Islet precursor cell (in vitro differentiated cells): ENCODE data around the gene TSC1.
"Not testable (repeated sequence)": the region's sequence is repeated elsewhere in the genome, so short reads cannot be mapped to it uniquely, and the experiment has no call there.

Experiments used
- DNase-seq: peaks from one replicate; pipeline ENCODE4 v3.0.0-alpha.2; 2018

TSC1 gene

DNA sequence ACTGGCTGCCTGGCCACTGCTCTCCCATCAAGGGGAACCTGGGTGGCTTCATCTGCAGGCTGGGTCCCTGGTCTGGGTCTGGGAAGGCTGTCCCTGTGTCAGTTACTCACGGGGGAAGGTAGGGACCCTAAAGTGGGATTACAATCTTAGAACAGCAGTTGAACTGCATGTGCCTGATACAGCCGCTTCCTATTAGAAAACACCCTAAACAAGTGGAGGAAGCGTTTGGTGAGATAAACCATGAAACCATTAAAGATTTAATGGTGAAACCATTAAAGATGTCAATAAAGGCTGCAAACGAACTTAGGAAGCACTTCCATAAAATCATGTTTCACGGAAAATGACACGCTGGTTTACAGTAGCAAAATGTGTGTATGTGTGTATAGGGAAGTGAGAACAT is 31.5 kb upstream of the TSC1 start:
- DNase-seq = no peak

DNA sequence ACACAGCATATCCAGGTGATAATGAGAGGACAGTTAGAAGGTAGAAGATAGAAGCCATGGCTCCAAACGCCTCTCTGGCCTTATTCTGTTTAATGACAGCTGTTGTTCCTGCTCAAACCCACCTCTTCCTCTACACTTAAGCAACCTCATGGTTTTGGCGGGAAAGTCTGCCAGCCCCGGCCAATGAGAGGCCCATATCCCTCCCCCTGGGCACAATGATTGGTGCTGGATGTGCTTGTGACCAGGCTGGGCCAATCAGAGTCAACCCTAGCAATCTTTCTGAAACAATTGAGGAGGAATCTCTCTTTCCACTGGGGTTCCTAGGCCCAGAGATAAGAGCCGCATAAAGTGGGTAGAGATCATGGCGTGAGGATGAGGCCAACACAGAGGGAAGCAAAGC is 29.3 kb upstream of the TSC1 start:
- DNase-seq = no peak

DNA sequence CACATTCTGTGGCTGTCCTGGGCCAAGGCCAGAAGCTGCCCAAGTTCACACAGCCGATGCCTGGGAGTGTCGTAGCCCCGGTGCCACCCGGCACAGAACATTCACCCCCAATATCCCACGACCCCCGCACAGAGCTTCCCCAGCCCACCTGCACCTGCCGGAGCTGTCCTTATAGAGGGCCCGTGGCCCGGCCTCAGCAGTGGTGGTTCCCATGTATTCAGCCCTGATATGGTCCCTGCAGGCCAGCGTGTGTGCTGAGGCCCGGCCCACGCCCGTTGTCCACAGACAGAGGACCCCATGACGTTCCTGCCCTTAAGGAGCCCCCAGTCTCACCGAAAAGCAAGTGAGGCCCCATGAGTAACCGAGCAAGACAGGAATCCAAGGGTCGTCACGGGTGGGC is 28.8 kb upstream of the TSC1 start:
- DNase-seq = no peak

DNA sequence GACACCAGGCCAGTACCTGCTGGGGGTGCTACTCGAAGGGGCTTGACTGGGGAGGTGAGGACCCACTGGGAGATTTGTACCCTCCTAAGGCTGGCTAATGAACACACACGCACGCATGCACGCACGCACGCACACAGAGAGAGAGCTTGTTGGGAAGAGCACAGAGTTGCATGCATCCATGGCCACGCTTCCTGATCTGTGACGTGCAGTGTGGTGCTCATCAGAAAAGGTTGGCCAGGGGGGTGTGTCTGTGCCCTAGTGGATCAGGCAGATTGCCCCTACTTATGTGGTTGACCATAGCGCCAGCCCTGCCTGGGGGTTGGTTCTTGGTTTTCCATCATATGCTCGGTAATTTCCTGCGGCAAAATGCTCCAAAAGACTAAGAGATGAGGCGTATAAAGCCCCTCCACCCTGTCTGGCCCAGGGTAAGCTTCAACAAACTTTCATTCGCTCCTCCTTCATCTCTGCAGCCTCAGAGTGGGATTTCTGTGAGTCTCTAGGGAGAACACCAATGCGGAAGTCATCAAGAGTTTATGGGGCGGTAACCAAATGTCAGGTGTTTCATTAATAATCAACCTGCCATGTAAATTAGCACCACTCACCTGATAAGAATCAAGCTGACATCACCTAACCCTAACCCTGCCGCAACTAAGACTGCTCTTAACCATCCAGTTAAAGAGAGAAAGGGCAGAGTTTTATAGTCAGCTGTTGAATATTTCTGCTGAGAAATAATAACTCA is 26.1 kb upstream of the TSC1 start:
- no peak for DNase-seq

DNA sequence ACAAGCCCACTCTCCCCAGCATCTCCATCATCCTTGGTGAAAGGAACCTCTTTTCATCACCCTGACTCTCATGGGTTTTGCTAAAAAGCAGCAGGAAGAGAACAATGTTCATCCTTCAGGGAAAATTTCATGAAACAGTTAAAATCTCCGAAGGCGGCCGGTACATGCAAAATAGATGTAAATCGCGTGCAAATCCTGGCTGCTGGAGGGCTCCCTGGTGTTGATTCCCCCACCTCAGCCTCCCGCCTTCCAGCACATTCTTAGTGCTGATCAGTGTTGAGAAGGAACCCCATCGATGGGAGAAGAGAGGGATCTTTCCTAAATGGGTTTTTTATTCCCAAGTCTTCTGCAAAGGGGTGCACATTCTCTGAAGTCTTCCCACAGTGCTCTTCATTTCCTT is 25.4 kb upstream of the TSC1 start:
- no peak for DNase-seq

DNA sequence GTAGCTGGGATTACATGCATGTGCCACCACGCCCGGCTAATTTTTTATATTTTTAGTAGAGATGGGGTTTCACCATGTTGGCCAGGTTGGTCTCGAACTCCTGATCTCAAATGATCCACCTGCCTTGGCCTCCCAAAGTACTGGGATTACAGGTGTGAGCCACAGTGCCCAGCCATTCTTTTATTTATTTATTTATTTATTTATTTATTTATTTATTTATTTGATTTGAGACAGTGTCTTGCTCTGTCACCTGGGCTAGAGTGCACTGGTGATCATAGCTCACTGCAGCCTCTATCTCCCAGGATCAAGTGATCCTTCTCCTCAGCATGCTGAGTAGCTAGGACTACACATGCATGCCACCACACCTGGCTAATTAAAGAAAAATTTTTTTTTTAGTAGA is 23.5 kb upstream of the TSC1 start:
- not testable (repeated sequence) for DNase-seq

DNA sequence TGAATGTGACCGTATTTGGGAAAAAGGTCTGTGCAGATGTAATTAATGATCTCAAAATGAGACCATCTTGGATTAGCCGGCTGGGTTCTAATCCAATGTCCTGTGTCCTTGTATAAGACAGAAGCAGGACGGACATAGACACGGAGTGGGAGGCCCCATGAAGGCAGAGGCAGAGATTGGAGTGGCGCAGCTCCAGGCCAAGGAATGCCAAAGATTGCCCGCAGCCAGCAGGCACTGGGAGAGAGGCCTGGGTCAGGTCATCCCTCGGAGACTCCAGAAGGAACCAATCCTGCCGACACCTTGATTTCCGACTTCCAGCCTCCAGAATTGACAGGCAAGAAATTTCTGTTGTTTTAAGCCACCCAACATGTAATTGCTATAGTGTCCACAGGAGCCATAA is 21.1 kb upstream of the TSC1 start:
- no peak for DNase-seq

DNA sequence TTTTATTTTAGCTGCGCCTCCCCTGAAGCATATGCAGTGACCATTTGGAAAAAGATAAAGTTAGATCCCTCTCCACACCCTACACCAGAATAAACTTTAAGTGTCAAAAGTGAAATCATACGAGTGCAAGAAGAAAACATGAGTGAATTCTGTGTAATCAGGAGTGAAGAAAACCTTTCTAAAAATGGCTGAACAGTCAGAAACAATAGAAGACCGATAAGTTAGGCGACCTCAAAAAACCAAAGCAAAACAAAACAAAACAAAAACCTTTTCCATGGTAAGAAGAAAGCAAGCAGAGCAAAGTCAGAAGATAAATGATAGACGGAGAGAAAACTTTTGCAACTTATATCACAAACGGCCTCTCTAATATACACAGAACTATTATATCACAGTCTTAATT is 16.6 kb upstream of the TSC1 start:
- no peak for DNase-seq

DNA sequence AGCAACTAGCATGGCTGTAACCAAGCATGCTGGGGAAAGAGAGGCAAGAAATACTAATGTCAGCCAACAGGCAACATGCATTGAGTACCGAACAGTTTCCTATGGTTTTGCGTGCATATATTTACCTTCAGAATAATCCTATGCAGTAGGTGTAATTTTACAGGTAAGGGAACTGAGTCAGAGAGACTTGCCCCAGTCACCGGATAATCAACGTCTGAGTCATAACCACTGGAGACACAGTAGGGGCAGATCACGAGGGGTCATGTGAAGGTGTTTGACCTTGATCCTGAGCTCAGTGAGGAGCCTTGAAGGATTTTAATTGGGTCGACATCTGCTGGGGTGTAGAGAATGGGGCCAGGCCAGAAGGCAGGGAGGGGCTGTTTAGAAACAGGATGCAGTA is 13.4 kb upstream of the TSC1 start:
- no peak for DNase-seq

DNA sequence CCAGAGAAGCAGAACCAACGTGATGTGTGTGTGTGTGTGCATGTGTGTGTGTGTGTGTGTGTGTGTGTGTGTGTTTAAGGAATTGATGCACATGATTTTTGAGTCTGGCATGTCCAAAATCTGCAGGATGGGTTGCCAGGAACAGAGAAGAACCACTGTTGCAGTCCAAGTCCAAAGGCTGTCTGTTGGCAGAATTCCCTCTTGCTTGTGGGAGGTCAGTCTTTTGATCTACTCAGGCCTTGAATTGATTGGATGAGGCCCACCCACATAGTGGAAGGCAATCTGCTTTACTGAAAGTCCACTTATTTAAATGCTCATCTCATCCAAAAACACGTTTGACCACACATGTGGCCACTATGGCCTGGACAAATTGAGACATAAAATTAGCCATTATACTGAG is 11.4 kb upstream of the TSC1 start:
- no peak for DNase-seq

DNA sequence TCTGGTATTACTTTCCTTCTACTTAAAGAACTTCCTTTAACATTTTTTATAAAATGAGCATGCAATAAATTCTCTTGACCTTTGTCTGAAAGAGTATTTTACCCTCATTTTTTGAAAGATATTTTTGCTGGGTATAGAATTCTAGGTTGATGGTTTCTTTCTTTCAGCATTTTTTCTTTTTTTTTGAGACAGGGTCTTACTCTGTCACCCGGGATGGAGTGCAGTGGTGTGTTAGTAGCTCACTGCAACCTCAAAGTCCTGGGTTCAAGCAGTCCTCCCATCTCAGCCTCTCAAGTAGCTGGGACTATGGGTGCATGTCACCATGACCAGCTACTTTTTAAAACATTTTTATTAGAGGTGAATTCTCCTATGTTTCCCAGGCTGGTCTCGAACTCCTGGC is 10.7 kb upstream of the TSC1 start:
- DNase-seq = no peak

DNA sequence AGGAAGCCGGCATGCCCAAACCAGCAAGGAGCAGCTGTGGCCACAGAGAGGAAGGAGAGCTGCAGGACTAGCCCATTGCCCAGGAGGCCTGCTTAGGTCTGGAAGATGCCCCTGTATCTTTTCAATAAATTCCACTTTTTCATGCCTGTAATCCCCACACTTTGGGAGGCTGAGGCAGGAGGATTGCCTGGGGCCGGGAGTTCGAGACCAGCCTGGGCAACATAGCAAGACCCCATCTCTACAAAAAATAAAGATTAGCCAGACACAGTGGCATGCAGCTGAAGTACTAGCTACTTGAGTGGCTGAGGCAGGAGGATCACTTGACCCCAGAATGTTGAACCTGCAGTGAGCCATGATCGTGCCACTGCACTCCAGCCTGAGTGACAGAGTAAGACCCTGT is 5.3 kb upstream of the TSC1 start:
- DNase-seq = no peak

DNA sequence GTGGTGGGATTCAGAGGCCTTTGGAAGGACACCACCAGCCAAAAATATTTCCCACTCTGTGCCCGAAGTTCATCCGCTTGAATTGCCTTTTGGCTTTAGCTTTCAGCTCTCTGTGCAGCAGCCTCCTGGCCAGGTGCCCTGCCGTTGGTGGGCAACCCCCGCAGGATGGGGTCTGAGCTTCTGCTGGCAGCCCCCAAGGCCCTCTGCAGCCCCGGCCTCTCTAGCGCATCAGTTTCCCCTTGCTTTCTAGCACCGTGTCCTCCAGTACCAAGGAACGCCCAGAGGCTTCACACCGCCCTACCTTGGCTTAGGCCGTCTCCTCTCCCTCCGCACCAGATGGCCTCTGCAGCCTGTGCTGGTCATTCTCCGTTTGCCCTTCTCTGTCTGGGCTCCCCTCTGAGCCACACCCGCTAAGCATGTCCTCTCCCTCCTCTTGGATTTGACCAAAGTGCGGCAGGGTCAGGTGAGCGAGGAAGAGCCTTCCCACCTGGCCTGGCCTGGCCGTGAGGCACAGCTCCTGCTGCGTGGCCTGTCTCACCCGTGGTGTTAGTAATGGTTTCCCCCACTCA is 4.2 kb upstream of the TSC1 start:
- DNase-seq = no peak

DNA sequence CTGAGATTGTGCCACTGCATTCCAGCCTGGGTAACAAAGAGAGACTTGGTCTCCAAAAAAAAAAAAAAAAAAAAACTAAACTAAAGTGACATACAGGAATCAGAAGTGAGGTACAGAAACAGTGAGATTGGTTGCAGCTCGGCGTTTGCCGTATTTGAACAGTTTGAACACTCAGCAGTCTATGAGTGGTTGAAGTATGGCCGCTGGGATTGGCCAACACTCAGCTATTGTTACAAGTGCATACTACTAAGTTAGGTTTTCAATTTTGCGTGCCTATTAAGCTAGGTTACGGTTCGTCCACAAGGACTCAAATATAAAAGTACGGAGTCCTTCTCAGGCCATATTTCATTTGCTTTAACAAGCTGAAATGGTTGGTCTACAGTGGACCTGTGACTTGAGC is 3.3 kb upstream of the TSC1 start:
- DNase-seq = no peak

DNA sequence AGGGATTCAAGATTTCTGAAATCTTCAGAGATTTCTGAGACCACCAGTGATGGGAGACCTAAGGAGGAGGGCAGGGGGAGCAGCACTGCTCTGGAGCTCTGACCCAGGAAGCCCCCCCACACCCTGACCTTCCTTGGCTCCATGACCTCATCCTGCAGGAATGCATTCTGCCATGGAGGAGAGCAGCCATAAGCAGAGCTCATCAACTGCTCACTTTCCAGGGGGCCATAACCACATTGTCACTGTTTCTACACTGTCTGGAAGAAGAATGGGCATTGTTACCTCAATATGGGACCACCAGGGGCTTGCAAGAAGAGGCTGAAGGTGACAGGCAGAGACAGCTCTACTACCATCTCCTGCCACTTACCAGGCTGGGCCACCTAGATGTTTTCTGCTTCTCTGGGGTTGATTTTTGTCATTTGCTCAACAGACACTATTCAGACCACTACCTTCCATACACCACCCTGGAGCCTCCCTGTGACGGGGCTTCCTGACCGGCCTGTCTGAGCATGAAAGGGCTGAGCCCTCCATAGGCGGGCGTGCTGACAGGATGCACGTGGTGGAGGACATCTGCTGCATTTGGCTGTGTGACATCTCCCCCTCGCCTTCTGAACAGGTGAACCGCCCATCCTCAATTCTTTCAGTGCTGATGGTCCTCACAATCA is 2.3 kb upstream of the TSC1 start:
- peak; percentile 87 for DNase-seq

DNA sequence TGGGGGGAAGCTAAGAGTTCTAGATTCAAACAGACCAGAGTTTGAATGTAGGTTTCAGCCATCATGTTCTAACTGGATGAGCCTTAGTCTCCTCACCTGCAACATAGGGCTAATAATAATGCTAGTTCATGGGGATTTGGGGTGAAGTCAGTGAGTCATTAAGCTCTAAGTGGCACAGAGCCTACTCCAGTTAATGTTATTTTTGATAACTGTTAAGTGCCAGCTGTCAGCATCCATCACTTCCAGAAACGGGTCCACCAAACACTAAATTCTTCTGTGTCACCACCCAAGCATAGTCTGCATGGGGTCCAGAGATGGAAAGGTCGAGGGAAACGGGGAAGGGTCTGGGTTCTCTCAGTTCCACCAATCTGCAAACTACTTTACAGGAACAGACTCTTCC is 1.8 kb upstream of the TSC1 start:
- DNase-seq = no peak

DNA sequence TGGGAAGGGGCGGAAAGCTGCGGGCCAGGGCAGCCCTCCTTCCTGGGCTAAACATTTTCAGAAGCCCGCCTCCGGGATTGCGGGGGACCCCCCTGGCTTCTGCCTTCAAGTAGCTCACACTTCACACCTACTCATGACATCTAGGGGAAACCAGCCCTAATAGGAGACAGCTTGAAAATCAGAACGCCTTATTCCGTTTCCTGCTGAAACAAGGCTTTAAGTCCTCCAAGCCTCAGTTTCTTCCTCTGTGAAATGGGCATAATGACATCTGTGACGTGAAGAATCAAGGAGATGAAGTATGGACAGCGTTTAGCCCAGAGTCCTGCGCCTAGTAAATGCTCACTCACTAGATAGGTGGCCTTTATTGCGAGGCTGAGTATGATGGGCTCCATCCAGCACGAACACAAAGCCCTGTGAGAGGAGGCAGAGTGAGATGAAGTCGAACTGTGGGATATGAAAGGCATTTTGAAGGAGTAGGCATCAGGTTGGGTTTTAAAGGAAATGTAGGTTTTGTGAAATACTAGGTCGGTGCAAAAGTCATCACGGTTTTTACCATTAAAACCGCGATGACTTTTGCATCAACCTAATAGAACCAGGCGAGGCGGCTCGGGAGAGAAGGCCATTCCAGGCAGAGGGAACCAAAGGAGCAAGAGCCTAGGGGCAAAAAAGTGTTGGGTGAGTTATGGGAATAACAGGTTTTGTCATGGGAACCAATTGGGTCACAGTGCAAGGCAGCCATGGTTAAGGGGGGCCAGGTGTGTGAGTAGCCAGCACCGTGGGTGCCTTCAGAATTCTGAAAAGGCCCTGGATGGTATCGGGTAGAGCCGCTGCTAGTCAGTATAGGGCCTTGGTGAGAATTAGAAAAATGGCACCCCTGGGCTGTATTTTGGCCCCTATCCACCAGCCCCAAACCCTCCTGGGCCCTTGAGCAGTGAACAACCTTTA is 1.0 kb upstream of the TSC1 start:
- DNase-seq = no peak

DNA sequence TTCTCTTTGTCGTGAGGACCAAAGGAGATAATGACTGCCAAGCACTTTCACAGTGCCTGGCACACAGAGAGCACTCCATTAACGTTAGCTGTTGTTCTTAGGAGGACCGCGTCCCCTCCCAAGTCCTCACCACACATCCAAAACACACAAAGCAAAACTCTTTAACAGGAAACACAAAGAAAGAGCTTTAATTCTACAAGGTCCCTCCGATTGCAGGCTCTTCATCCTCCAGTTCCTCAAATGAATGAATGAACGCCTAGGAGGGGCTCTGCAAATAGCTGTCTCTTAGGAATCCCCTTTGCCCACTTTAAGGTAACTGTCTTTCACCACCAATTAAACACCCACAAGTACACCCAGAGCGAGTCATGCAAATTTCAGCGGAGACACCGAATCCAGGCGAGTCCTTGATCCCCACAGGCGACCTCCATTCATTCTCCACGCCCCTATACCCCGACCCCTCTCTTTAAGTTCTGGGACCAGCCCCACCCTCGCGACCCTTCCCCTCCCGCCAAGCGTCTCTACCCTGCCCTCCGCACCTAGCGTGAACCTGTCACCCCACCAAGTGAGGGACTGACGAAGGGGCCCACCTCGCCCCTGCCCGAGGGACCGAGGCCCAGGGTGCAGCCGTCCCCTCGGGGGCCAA is 644 bp downstream of the TSC1 start:
- DNase-seq = no peak

DNA sequence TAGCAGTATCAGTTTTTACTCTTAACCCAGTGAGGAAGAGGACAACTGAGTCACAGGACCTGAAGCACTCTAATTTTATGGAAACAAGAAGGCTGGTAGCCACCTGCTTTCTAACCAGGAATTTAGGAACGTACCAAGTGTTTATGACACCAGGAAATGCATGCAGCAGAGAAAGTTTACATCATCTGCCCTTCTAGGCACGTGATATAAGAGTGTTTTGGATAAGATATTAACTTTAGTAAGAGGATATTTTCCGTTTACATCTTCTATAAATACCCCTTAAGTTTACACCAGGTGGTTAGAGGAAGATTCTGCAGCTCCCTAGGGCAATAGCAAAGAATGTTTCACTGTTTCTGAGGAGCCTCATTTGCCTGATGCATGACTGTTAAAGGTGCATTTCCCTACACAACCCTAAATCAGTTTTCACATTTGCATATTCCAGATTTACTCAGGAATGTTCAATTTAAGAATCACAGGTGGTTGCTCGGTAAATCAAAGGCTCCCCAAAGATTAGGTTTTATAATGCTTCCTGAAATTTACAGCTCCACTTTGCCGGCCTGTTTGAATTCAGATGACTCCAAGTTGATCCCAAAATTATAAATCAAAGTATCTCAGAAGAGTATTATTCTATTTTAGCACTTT is 1.8 kb downstream of the TSC1 start:
- DNase-seq = no peak

DNA sequence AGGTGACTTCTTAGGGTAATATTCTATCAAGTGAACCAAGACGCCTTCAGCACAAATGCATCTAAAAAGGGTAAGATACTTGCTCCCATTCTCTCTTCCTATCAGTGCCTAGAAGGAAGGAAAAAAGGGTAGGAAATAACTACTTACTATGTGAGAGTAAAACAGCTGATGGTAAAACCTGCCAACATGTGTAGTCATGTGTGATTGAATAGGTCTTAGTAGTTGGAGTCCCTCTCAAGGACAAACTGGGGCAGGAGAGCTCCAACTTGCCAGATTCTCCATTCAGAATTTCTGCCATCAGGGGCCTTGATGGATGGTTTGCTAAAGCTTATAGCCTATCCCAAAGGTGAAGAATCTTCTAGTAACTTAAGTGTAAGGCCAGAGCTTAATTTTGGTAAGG is 5.2 kb downstream of the TSC1 start:
- DNase-seq = no peak

DNA sequence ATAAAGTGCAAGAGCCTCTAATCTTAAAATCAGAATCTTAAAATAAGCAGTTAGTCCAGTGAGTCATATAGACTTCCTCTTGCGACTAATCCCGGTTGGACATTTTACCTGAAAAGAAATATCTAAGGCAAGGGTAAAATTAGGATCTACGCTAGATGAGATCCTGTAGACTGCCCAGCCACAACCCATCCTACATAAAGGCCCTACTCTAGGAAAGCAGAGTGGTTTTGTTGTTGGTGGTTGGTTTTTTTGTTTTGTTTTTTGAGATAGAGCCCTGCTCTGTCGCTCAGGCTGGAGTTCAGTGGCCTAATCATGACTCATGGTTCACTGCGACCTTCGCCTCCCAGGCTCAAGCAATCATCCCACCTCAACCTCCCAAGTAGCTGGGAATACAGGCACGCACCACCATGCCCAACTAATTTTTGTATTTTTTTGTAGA is 6.9 kb downstream of the TSC1 start:
- DNase-seq = no peak

DNA sequence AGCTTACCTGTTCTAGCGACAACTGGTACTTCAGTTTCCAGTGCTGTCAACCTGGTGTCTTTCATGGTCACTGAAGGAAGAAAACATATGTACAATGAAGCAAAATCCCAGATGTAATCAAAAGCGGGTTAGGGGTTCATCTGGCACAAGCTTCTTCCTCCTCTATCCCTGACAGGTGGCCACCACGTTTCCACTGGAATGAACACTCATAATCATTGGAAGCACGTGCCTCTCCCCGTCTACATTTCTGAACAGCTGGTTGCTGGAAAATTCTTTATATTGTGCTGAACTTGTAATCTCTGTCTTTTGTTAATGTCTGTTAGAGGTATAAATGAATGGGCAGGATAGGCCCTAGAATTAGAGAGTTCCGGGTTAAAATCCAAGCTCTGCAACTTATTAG is 9.4 kb downstream of the TSC1 start:
- no peak for DNase-seq
